Measurements from ENCODE around the gene PIANP. TPM values are rescaled to one million over a fixed set of nuclear protein-coding genes. Genes with fewer than 3 reads are reported as not detected.
A peak's percentile ranks its signal among the peaks of the same experiment; 100 is the strongest.

PIANP gene
- total and polyA plus RNA-seq, 2 donors (not counting 1 experiment from before 2014, with no cell fraction given) = 0.24 to 0.54 TPM

GRCh38 chr12:6724409-6724797, 23.8 kb upstream of the PIANP start:
- Histone ChIP-seq H3K4me2 (replicated peaks; ENCODE audit: low read depth, low read length, poor library complexity, severe bottlenecking) (peak overlapping the region; percentile 79), H3K27me3 (replicated peaks in 1 of 4; ENCODE audit: control extremely low read depth in 1 of 4, control insufficient read depth in 3 of 4, insufficient read depth in 4 of 4, low read length in 3 of 4) (no peaks in the 10 kb centered on the region), H3K9me3 (ENCODE audit: control extremely low read depth in 1 of 3, control insufficient read depth in 2 of 3, insufficient read depth in 1 of 3, low read length in 2 of 3) (no peaks in the 10 kb centered on the region), H3K27ac (ENCODE audit: low read length in 2 of 2) (peak overlapping the region; percentile 81 to 86), H3K4me3 (ENCODE audit: control extremely low read depth in 1 of 5, extremely low read depth in 1 of 5, insufficient read depth in 1 of 5, low read depth in 2 of 5, low read length in 4 of 5) (peak overlapping the region; percentile 53 to 63 (median 63)), H2AFZ (ENCODE audit: insufficient read depth, low read depth, low read length, poor library complexity, severe bottlenecking) (peak overlapping the region; percentile 91), H3K36me3 (replicated peaks in 1 of 2; ENCODE audit: control extremely low read depth in 1 of 2, control insufficient read depth in 1 of 2, extremely low read depth in 1 of 2, insufficient read depth in 2 of 2, low read length in 1 of 2) (peaks cover 2 to 24% of the 10 kb centered on the region in 2 experiments), H3K79me2 (ENCODE audit: control insufficient read depth, insufficient read depth, low read length) (peaks cover 13% of the 10 kb centered on the region), H4K20me1 (ENCODE audit: control insufficient read depth, insufficient read depth, low read length, poor library complexity, severe bottlenecking) (no peaks in the 10 kb centered on the region), H3K4me1 (ENCODE audit: control insufficient read depth in 2 of 2, insufficient read depth in 2 of 2, low read length in 2 of 2) (peaks cover 13 to 17% of the 10 kb centered on the region in 2 donors), H3K9ac (ENCODE audit: low read length) (peak overlapping the region; percentile 64)
- H3K9me3 Mint-ChIP-seq (ENCODE audit: insufficient read depth) = no peaks in the 10 kb centered on the region
- ChIA-PET POLR2A (interaction anchor here (0.7 to 2.2 kb wide), 15 partner anchors 21 to 253 kb away, joined by 3 to 51 read pairs (median 5); partner anchors contain the start of genes C12orf57, CDCA3, MLF2 and NOP2), CTCF (interaction anchor here (0.7 to 3.6 kb wide), 17 partner anchors 10 to 301 kb away, joined by 3 to 34 read pairs (median 5); partner anchors contain the start of genes MLF2, NOP2, PTMS and SPSB2)
- no peak for TF ChIP-seq EZH2 (IDR thresholded peaks at IDR 0.05; ENCODE audit: borderline replicate concordance, insufficient read depth, low read depth, low read length, poor library complexity, severe bottlenecking)
- no peak for TF ChIP-seq CTCF (IDR thresholded peaks at IDR 0.05)
- no peaks in the 10 kb centered on the region for H3K27me3 Mint-ChIP-seq
- H3K27ac Mint-ChIP-seq = peak overlapping the region; percentile 94
- intact Hi-C loops (cut with micrococcal nuclease) = loop anchor here (1.0 to 2.0 kb wide), 6 partner anchors 28 to 149 kb away; partner anchors contain the start of genes CHD4, ING4, MLF2 and SPSB2
- H3K4me1 Mint-ChIP-seq = peaks cover 19% of the 10 kb centered on the region
- DNase-seq (no peak), ATAC-seq (ENCODE audit: low read depth) (peak; percentile 7)
- peak overlapping the region; percentile 91 for H3K4me3 Mint-ChIP-seq
- WGBS (ENCODE audit: insufficient coverage) = 7% methylated on average over 8 of the region's 10 CpGs

Measured in B cell (primary cell).